Glomerular endothelial cell (primary cell): ENCODE measurements around the gene IKBKE. TPM values are rescaled to one million over a fixed set of nuclear protein-coding genes. Genes with fewer than 3 reads are reported as not detected.

ENCODE experiments used
- DNase-seq: peaks from one replicate; pipeline ENCODE4 v3.0.0-alpha.2; 2011; ENCODE audit warnings: low read depth, low spot score; ENCODE audit errors: extremely low read depth
- total RNA-seq: library from RNA; depleted of rRNA; stranded (reverse); fragments of >200 nt; gene quantifications from 2 replicates; pipeline ENCODE4 v1.2.3, GENCODE V29; 2015

The IKBKE gene
- total RNA-seq, 1 donor from 2014 or later: 12.3 TPM

DNA sequence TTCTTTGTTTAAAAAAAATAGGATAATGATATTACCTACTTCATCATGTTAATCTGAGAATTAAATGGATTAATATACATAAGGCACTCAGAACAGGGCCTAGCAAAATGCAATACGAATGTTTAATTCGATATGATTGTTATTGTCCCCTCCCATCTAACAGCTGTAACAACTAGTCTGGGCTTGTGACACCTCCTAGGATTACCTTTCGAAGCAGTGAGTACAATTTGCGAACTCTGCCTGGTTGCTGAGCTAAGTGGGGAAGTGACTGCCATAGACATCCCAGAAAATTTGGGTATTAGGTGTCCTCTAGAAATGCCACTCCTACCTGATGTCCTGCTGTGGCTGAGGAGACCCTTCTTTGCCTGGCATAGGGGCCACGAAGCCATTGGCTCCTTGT is 40.1 kb downstream of the IKBKE start:
- DNase-seq: no peak

DNA sequence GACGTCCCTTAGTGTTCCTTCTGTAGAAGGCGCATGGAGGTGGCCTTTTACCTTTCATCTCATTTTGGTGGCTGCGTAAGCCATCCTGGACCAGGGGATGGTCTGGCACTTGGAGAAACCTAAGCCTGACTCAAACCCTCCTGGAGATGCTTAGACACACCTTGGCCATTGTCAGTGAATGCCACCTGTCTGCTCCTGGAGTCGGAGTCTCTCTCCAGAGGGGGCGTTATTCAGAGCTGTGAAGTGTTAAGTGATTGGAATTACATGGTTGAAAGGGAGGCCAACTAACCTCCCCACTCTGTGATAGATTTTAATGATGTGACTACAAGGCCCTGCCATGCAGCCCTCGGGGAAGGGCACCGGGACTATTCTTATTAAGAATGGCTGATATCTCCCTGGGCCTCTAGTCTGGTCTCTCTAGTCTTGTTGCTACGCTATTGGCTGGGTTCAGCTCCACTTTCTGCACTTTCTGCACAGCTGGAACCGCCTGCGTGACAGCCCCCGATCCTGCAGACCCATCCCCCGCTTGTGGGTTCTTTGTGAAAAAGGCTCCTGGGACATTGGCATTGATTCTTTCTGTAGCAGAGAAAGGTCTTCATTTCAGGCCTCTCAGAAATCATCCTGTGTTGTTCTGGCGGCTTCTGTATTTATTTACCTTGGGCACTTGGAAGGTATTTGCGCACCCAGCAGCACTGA is 41.2 kb downstream of the IKBKE start:
- DNase-seq: no peak

DNA sequence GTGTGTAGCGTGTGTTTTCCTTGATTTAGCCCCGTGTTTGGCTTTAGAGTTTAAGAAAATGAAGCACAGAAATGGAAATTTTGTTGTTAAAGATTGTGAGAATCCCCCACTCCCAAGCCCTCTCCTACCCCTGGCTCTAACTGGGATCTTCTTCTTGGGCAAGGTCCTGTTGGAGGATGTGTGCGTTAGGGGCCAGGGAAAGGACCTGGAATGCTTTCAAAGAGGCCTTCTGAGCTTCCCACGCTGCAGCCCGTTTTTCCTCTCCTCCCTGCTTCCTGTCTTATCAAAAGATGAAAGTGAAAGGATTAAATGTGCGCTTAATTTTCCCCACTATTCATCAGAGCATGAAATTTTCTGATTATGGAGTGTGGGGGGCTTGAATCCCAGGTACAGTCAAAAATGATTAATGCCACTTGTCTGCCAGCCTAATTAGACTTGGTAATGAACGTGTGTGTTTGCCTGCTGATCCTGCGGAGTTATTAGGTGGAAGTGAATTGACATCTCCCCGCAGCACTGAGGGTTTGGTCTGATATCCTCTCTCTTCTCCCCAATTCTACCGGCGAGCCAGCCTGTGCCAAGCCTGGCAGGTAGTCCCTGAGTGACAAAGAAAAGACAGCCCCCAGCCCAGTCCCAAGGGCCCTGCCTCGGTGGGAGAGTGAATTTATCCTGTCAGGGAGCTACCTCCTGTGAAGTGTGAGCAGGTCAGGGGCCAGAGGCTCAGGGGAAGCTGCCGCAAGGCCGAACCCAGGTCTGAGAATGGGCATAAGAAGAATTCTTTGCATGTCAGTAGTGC is 42.0 kb downstream of the IKBKE start:
- no peak for DNase-seq

DNA sequence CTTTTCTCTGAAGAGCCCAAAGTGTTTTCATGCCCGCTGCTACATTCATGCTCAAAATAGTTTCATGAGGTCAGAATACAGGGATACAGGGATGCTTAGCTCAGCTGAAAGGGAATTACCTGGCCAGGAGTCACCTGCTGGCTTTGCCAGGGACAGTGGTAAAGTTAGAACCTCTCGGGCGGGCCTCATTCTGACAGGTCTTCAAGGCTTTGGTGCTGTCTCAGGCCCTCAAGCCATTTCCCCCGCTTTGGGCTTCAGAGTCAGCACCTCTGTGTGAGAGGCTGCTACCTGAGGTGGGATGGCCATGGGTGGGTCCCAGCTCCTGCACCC is 42.5 kb downstream of the IKBKE start:
- DNase-seq: no peak

DNA sequence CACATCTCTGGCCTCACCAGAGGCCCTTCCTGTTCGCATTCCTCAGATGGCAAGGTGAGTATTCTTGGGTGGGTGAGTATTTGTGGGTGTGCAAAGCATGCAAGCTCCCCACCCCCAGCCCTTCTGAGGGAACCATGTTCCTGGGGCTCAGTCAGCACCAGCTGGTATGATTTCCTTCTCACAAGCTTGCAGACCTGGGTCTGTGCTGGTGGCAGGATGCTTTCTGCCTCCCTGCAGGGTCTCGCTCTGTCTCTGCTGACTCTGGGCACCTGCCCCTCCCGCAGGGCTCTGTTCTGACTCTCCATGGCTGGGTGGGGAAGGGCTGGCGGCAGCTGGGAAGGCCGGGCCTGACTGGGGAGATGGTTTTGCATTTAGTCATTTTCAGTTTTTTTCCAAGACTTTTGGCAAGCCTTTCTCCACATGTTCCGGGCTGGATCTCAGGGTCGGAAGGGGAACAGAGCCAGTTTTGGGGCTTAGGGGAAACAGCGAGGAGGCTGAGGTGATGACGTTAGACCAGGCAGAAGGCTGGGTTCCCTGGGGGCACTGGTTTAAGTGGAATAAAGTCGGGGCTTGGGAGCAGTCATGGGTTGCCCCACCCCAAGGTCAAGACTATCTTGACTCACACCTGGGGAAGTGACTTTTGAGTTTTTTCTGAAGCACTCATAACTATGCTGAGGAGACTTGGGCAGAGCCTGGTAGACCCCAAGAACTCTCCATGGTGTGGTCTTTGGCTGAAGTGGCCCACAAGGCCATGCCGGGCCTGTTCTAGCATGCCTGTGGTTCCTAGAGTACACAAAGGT is 43.2 kb downstream of the IKBKE start:
- no peak for DNase-seq

DNA sequence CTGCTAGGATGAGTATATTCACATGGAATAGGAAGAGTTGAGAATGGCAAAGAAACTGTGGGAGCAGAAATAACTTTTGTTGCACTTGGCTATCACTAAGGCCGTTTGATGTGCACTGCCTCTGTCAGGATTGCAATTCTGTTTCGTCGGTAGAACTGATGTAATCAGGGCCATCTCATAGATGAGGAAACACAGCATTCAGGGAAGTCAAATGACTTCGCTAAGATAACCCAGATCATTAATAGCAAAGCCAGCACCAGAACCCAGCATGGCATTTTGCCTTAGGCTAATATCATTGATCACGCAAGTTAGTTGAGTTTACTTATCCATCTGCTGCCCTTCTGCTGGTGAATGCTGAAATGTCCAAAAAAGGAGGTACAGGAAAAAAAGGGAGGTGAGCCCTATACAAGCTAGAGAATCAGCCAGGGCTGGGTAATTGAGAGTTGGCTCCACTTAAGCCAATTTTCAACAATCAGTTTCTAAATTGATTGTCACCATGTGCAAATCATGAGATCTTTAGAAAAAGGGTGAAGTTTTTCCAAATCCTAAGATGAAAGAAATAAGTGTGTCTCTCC is 44.6 kb downstream of the IKBKE start:
- DNase-seq: no peak

DNA sequence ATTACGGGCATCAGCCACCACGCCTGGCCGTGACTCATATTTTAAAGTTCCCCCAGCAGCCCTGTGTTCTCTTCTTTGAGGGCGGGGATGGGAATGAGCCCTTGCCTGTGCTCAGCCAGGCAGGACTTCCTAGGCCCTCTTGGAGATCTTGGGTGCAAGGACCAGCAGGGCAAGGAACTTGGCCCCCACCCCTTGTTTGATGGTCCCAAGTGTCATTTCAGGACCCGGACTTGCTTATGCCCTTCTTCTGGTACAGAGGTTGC is 46.4 kb downstream of the IKBKE start:
- DNase-seq: no peak

DNA sequence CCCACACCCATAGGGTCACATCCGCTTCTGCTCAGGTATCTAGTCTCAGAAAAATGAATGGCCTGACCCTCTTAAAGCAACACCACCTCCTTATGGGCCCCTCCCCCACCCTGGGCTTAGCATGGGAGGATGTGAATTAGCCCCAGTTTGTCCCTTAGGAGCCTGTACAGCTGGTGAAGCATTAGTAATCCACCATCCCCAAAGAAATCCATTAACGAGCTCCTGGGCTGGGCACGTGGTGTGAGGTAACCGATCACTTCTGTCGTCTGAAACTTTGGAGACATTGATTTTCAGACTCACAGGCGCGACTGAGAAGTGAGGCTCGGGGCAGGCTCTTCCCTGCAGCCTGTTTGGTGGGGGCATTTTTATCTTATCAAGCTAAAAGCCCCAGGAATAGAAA is 47.5 kb downstream of the IKBKE start:
- no peak for DNase-seq

DNA sequence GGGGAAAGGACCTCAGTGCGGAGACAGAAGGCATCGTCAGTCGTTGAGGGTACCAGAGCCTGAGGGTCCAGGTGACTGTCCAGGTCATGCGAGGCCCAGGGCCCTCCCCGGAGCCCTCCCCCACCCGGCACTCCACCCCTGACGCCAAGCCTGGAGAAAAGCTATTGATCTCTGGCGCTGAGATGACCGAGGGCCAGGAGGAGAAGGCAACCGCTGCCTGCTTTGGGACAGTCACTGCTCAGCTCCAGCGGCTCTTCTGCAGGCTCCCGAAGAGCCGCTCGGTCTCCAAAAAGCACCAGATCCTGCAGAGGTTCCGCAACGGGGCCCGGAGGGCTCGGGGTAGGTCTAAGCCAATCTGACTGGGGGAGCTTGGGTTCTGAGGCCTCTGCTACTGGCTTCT is 47.9 kb downstream of the IKBKE start:
- DNase-seq: no peak

GRCh38 chr1:206518743-206519142 is 48.5 kb downstream of the IKBKE start:
- DNase-seq: no peak

DNA sequence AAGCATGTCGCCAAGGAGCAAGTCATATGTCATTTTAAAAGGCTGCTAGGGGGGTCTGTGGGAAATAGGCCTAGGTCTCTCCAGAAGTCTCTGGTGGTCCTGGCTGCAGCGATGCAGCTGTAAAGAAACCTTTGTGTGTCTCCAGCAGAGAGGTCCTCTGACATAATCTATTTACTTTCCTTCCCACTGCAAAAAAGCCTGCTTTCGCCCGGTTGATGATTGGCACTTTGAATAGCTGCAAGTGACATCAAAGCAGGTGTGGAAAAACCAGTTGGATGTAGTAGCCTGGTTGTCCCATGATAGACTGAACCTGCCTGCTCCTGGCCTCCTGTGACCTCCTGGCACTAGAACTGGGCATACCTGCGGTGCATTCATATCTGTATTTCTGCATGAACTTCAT is 50.9 kb downstream of the IKBKE start:
- DNase-seq: no peak

DNA sequence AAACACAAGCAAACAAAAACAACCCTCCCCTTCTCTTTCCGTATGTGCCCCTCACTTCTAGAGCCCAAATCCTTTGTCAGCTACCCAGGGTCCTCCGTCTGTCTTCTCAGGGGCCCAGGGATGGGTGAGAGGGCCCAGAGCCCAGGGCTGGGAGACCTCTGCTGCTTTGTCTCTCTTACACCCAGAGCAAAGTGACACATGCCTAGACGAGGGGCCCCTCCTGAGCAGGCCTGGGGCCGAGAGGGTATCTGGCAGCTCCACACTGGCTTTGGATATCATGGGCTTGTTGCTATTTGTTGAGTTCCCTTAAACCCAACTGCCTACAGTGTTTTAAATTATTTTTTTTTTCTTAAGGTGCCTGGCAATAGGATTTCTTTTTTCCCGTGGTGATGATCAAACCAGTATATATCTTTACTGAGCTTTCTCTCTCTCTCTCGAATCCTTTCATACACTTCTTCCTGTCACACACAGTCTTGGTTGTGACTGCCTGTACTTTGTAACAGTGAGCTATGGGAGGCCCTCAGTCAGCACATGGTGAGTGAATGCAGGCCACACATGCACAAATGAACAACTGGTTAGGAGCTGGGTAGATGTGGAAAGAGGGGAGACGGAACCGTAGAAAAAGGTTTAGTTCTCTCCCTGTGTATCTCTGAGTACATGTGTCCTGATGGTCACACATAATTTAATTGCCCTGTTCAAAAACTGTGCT is 51.6 kb downstream of the IKBKE start:
- no peak for DNase-seq

- no peak for DNase-seq
Observed at GRCh38 chr1:206524739-206525364, 54.6 kb downstream of the IKBKE start.

GRCh38 chr1:206526064-206526911 is 56.0 kb downstream of the IKBKE start:
- DNase-seq: no peak

DNA sequence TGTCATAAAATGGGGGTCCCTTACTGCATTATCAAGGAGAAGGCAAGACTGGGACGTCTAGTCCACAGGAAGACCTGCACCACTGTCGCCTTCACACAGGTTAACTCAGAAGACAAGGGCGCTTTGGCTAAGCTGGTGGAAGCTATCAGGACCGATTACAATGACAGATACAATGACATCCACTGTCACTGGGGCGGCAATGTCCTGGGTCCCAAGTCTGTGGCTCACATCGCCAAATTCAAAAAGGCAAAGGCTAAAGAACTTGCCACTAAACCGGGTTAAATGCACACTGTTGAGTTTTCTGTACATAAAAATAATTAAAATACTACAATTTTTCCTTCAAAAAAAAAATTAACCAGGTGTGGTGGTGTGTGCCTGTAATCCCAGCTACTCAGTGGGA is 59.1 kb downstream of the IKBKE start:
- no peak for DNase-seq

GRCh38 chr1:206532368-206532767 is 62.1 kb downstream of the IKBKE start:
- DNase-seq: no peak

DNA sequence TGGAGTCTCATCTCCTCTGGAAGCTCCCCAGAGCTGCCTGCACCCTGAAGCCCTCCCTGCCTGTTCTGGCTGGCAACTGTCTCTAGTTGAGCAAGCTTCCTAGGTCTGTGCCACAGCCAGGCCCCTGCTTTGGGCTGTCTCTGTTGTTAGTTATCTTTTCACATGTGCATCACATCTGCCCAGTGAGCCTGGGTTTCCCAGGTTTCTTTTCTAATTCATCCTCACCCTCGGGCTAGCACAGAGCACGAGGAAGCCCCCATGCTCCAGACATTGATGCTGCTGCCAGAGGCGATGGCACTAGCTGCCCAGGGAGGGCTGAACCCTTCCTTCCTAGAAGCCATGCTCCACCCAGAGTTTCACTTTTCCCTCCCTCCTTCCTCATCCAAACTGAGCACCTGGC is 64.3 kb downstream of the IKBKE start:
- no peak for DNase-seq

DNA sequence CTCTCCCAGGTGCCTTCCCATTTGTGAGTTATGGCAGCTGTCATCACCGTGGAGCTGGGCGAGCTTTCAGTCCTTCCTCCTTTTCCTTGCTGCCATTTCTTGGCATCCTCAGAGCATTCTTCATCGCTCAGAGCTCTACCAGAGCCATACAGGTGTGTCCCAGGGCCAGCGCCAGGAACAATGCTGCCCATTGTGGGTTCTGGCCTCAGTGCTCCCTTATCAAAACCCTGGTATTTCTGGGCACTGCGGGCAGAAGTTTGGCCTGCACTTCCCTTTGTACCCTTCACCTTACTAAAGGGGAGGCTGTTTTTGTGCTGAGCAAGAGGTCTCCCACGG is 65.5 kb downstream of the IKBKE start:
- no peak for DNase-seq

- no peak for DNase-seq
Observed at GRCh38 chr1:206537141-206537540, 66.9 kb downstream of the IKBKE start.
